Measurements from ENCODE around the gene PEX1. TPM values are rescaled to one million over a fixed set of nuclear protein-coding genes. Genes with fewer than 3 reads are reported as not detected.

PEX1 gene
- total and polyA plus RNA-seq, 9 of the 15 experiments (the other 6 are each of a cell fraction or from before 2014, with no cell fraction given): 9.4 to 32.2 (median 19.9) TPM

GRCh38 chr7:92448205-92448747 lies 80.0 kb downstream of the PEX1 start (continued):
- TF ChIP-seq KLF10 (CRISPR knock-in tag; IDR thresholded peaks at IDR 0.05) (no peak), ZNF134 (CRISPR knock-in tag; conservative IDR thresholded peaks at IDR 0.05) (no peak), KAT2B (IDR thresholded peaks at IDR 0.05; ENCODE audit: low read depth, low read length) (no peak), PHTF2 (CRISPR knock-in tag; IDR thresholded peaks at IDR 0.05) (no peak; the same call in 1 of the 2 replicates), ZNF586 (CRISPR knock-in tag; conservative IDR thresholded peaks at IDR 0.05) (no peak), MYNN (IDR thresholded peaks at IDR 0.05) (no peak), MYNN (CRISPR knock-in tag; IDR thresholded peaks at IDR 0.05) (no peak), ZNF407 (IDR thresholded peaks at IDR 0.05; ENCODE audit: low read depth) (no peak), CTCFL (IDR thresholded peaks at IDR 0.05; ENCODE audit: borderline replicate concordance, insufficient read depth, low read depth, low read length, poor library complexity, severe bottlenecking) (peak; percentile 68), SMAD3 (CRISPR knock-in tag; conservative IDR thresholded peaks at IDR 0.05) (no peak), ADNP (tag; IDR thresholded peaks at IDR 0.05) (0 out of 2 replicates have a peak, but pooled peaks have one; percentile 36), GATA2 (CRISPR knock-in tag; IDR thresholded peaks at IDR 0.05) (no peak), STAT5A (IDR thresholded peaks at IDR 0.05; ENCODE audit: borderline replicate concordance, low read length) (no peak), KDM5B (IDR thresholded peaks at IDR 0.05; ENCODE audit: insufficient replicate concordance, low read depth, low read length) (no peak), IRF2 (CRISPR knock-in tag; IDR thresholded peaks at IDR 0.05) (no peak), FOXJ2 (tag; IDR thresholded peaks at IDR 0.05) (no peak), THRB (CRISPR knock-in tag; conservative IDR thresholded peaks at IDR 0.05) (no peak), TAF7 (tag; IDR thresholded peaks at IDR 0.05) (no peak), SMC3 (conservative IDR thresholded peaks at IDR 0.05; ENCODE audit: insufficient read depth, low read depth, low read length) (no peak)

Measured in K562 (cell line).